ENCODE measurements around the gene LAMP2. TPM values are rescaled to one million over a fixed set of nuclear protein-coding genes. Genes with fewer than 3 reads are reported as not detected.

Gene LAMP2
- total and polyA plus RNA-seq, 9 of the 15 experiments (the other 6 are each of a cell fraction or from before 2014, with no cell fraction given) = 22.3 to 77.7 (median 48.6) TPM

DNA sequence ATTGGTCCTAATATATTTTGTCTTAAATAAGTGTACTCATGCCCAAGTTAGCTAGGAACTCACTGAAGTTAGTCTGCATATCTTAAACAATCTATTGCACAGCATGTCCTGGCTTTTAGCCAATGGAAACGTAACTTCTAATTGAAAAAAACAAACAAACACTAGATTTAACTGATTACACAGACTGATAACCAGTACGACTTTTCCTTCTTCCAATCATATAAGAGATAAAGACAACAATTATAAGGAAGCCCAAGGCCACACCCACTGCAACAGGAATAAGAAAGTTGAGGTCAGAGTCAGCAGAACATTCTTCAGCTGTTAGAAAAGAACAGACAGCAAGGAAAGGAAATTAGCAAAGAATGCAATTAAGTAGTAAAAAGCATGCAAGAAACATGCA lies 40.8 kb downstream of the LAMP2 start:
- Histone ChIP-seq H3K27ac (ENCODE audit: extremely low read depth, low read depth, low read length) (no peak overlapping the region), H4K20me1 (replicated peaks; ENCODE audit: control insufficient read depth, insufficient read depth, low read length) (no peaks in the 10 kb centered on the region), H3K9ac (ENCODE audit: insufficient read depth in 1 of 2, low read depth in 2 of 2, low read length in 2 of 2) (no peak overlapping the region), H2AFZ (ENCODE audit: low read depth, low read length) (no peak overlapping the region), H3K79me2 (ENCODE audit: control insufficient read depth, insufficient read depth, low read length) (no peaks in the 10 kb centered on the region), H3K9me1 (ENCODE audit: control insufficient read depth, insufficient read depth, low read length) (no peaks in the 10 kb centered on the region), H3K4me3 (no peak overlapping the region), H3K4me2 (ENCODE audit: insufficient read depth, low read length) (no peak overlapping the region), H3K4me1 (replicated peaks in 1 of 2; ENCODE audit: control insufficient read depth in 2 of 2, insufficient read depth in 2 of 2, low read length in 2 of 2) (no peaks in the 10 kb centered on the region; a peak in 1 of 5 replicates), H3K27me3 (ENCODE audit: control insufficient read depth in 2 of 2, insufficient read depth in 2 of 2, low read length in 2 of 2) (no peaks in the 10 kb centered on the region), H3K36me3 (ENCODE audit: control insufficient read depth, insufficient read depth, low read length) (0 out of 3 replicates have a peak, but pooled peaks cover 4% of the 10 kb centered on the region), H3K9me3 (replicated peaks; ENCODE audit: control insufficient read depth, insufficient read depth, low read depth, low read length) (no peaks in the 10 kb centered on the region)
- ChIA-PET CTCF (ENCODE audit: low intra/inter-chr PET ratio) (no interaction called here), POLR2A (interaction anchor here (0.9 to 1.3 kb wide), 2 partner anchors 11 to 16 kb away, joined by 3 read pairs; no protein-coding TSS in a partner anchor)
- intact Hi-C loops (cut with micrococcal nuclease) (no loop called here), in situ Hi-C loops (cut with MboI) (no loop called here)
- 0% methylated on average over 2 of the region's 2 CpGs for WGBS (ENCODE audit: insufficient coverage, low coverage, missing lambda C conversion rate)
- TF ChIP-seq NFIC (IDR thresholded peaks at IDR 0.05) = peak; percentile 37; the same call in 1 of the 2 replicates
- no peak for TF ChIP-seq KLF13 (tag; IDR thresholded peaks at IDR 0.05; ENCODE audit: borderline replicate concordance, low read depth)
- DNase-seq (ENCODE audit: extremely low read depth in 1 of 4, low spot score in 3 of 4) = no peak
- no peak for ATAC-seq
- no peak for FAIRE-seq
- no TSS peak for BruUV-seq (replicated peaks)

DNA sequence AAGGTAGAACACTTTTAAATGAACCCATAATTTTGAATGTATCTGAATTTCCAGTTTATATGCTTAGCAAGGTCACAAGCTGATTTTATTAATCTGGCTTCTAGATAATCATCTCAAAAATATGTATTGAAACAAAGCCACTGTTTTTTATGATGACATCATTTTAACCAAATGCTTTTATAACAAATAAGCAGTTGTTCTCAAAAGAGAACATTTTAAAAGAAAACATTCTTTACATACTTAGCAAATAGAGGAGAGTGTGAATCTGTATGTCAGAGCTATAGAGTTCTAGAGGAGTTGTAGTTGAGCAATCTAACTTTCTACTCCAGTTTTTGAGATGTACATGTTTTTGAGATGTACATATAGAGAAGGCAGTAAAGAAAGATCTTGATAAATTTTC lies 42.5 kb downstream of the LAMP2 start:
- Histone ChIP-seq H3K9ac (ENCODE audit: insufficient read depth in 1 of 2, low read depth in 2 of 2, low read length in 2 of 2) (no peak overlapping the region), H3K9me3 (replicated peaks; ENCODE audit: control insufficient read depth, insufficient read depth, low read depth, low read length) (no peaks in the 10 kb centered on the region), H3K9me1 (ENCODE audit: control insufficient read depth, insufficient read depth, low read length) (no peaks in the 10 kb centered on the region), H3K79me2 (ENCODE audit: control insufficient read depth, insufficient read depth, low read length) (no peaks in the 10 kb centered on the region), H3K36me3 (ENCODE audit: control insufficient read depth, insufficient read depth, low read length) (0 out of 3 replicates have a peak, but pooled peaks cover 4% of the 10 kb centered on the region), H2AFZ (ENCODE audit: low read depth, low read length) (no peak overlapping the region), H4K20me1 (replicated peaks; ENCODE audit: control insufficient read depth, insufficient read depth, low read length) (no peaks in the 10 kb centered on the region), H3K4me1 (replicated peaks in 1 of 2; ENCODE audit: control insufficient read depth in 2 of 2, insufficient read depth in 2 of 2, low read length in 2 of 2) (no peaks in the 10 kb centered on the region; a peak in 1 of 5 replicates), H3K4me3 (no peak overlapping the region), H3K4me2 (ENCODE audit: insufficient read depth, low read length) (no peak overlapping the region), H3K27me3 (ENCODE audit: control insufficient read depth in 2 of 2, insufficient read depth in 2 of 2, low read length in 2 of 2) (no peaks in the 10 kb centered on the region), H3K27ac (ENCODE audit: extremely low read depth, low read depth, low read length) (no peak overlapping the region)
- in situ Hi-C loops (cut with MboI) = no loop called here
- TF ChIP-seq, protein P1, sequence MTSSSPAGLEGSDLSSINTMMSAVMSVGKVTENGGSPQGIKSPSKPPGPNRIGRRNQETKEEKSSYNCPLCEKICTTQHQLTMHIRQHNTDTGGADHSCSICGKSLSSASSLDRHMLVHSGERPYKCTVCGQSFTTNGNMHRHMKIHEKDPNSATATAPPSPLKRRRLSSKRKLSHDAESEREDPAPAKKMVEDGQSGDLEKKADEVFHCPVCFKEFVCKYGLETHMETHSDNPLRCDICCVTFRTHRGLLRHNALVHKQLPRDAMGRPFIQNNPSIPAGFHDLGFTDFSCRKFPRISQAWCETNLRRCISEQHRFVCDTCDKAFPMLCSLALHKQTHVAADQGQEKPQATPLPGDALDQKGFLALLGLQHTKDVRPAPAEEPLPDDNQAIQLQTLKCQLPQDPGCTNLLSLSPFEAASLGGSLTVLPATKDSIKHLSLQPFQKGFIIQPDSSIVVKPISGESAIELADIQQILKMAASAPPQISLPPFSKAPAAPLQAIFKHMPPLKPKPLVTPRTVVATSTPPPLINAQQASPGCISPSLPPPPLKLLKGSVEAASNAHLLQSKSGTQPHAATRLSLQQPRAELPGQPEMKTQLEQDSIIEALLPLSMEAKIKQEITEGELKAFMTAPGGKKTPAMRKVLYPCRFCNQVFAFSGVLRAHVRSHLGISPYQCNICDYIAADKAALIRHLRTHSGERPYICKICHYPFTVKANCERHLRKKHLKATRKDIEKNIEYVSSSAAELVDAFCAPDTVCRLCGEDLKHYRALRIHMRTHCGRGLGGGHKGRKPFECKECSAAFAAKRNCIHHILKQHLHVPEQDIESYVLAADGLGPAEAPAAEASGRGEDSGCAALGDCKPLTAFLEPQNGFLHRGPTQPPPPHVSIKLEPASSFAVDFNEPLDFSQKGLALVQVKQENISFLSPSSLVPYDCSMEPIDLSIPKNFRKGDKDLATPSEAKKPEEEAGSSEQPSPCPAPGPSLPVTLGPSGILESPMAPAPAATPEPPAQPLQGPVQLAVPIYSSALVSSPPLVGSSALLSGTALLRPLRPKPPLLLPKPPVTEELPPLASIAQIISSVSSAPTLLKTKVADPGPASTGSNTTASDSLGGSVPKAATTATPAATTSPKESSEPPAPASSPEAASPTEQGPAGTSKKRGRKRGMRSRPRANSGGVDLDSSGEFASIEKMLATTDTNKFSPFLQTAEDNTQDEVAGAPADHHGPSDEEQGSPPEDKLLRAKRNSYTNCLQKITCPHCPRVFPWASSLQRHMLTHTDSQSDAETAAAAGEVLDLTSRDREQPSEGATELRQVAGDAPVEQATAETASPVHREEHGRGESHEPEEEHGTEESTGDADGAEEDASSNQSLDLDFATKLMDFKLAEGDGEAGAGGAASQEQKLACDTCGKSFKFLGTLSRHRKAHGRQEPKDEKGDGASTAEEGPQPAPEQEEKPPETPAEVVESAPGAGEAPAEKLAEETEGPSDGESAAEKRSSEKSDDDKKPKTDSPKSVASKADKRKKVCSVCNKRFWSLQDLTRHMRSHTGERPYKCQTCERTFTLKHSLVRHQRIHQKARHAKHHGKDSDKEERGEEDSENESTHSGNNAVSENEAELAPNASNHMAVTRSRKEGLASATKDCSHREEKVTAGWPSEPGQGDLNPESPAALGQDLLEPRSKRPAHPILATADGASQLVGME (CRISPR knock-in tag; IDR thresholded peaks at IDR 0.05) = no peak
- TF ChIP-seq RBM39 (optimal IDR thresholded peaks at IDR 0.05; ENCODE audit: low read depth, low read length) = no peak
- TF ChIP-seq MBD2 (IDR thresholded peaks at IDR 0.05; ENCODE audit: borderline replicate concordance, low read depth) = no peak
- no peak for TF ChIP-seq RFX5 (IDR thresholded peaks at IDR 0.05; ENCODE audit: low read depth, low read length)
- no peak for TF ChIP-seq RFX7 (CRISPR knock-in tag; IDR thresholded peaks at IDR 0.05)
- TF ChIP-seq RAD21 (CRISPR knock-in tag; conservative IDR thresholded peaks at IDR 0.05 in 1 of 2, IDR thresholded peaks at IDR 0.05 in 1 of 2) = no peak
- no peak for TF ChIP-seq SLC30A9 (CRISPR knock-in tag; IDR thresholded peaks at IDR 0.05)
- FAIRE-seq = no peak
- CTCF ChIA-PET (ENCODE audit: low intra/inter-chr PET ratio) = no interaction called here
- intact Hi-C loops (cut with micrococcal nuclease) = no loop called here
- ATAC-seq = no peak
- POLR2A ChIA-PET = interaction anchor here (0.7 kb wide), 1 partner anchor 1414 kb away, joined by 3 read pairs; no protein-coding TSS in a partner anchor
- no TSS peak for BruUV-seq (replicated peaks)
- no peak for DNase-seq (ENCODE audit: extremely low read depth in 1 of 4, low spot score in 3 of 4)

Measured in K562 (cell line).